ENCODE measurements around the gene CDK8.

GRCh38 chr13:26305676-26306075 is 51.7 kb downstream of the CDK8 start:
- TF ChIP-seq, protein P1, sequence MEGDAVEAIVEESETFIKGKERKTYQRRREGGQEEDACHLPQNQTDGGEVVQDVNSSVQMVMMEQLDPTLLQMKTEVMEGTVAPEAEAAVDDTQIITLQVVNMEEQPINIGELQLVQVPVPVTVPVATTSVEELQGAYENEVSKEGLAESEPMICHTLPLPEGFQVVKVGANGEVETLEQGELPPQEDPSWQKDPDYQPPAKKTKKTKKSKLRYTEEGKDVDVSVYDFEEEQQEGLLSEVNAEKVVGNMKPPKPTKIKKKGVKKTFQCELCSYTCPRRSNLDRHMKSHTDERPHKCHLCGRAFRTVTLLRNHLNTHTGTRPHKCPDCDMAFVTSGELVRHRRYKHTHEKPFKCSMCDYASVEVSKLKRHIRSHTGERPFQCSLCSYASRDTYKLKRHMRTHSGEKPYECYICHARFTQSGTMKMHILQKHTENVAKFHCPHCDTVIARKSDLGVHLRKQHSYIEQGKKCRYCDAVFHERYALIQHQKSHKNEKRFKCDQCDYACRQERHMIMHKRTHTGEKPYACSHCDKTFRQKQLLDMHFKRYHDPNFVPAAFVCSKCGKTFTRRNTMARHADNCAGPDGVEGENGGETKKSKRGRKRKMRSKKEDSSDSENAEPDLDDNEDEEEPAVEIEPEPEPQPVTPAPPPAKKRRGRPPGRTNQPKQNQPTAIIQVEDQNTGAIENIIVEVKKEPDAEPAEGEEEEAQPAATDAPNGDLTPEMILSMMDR (IDR thresholded peaks at IDR 0.05; ENCODE audit: low read depth, low read length, poor library complexity, severe bottlenecking), result no peak
- TF ChIP-seq EZH2phosphoT487 (IDR thresholded peaks at IDR 0.05; ENCODE audit: borderline replicate concordance, low read length), result no peak
